Lung (tissue), 12 donors: ENCODE results near the gene CEP128. TPM values are rescaled to one million over a fixed set of nuclear protein-coding genes. Genes with fewer than 3 reads are reported as not detected.

Experiments used
- ATAC-seq: fragments of 200-7000 bp; cut with Tn5 transposase; one replicate; pipeline ENCODE4 v1.9.1; 2020; ENCODE audit warnings: moderate number of reproducible peaks; ENCODE audit not compliant: insufficient read depth, low FRiP score
- DNase-seq, 3 donors: peaks; one replicate each; pipeline ENCODE4 v3.0.0-alpha.2; 2013 to 2017
- H3K27ac ChIP-seq, 2 donors: one replicate each; pipeline ENCODE4 v1.5.1; 2013; ENCODE audit warnings: mild to moderate bottlenecking in 2 of 2, moderate library complexity in 2 of 2, control low read depth in 1 of 2, inconsistent platforms in 1 of 2, low read depth in 1 of 2, low read length in 1 of 2
- H3K27me3 ChIP-seq, 3 donors: one replicate each; pipeline ENCODE4 v1.5.1; 2013; ENCODE audit warnings: low read length in 2 of 3; ENCODE audit not compliant: control insufficient read depth in 3 of 3, insufficient read depth in 3 of 3
- H3K36me3 ChIP-seq, 4 donors: one replicate each; pipeline ENCODE4 v1.5.1; 2013; ENCODE audit warnings: low read length in 4 of 4, mild to moderate bottlenecking in 1 of 4, moderate library complexity in 1 of 4; ENCODE audit not compliant: control insufficient read depth in 4 of 4, insufficient read depth in 4 of 4
- H3K4me1 ChIP-seq, 5 donors: one replicate each; pipeline ENCODE4 v1.5.1; 2013; ENCODE audit warnings: low read length in 5 of 5, mild to moderate bottlenecking in 2 of 5, moderate library complexity in 1 of 5; ENCODE audit not compliant: control insufficient read depth in 5 of 5, insufficient read depth in 5 of 5
- H3K4me3 ChIP-seq: one replicate; pipeline ENCODE4 v1.5.1; 2013; ENCODE audit warnings: mild to moderate bottlenecking, control low read depth, moderate library complexity
- H3K9ac ChIP-seq, 2 donors: one replicate each; pipeline ENCODE4 v1.5.1; 2013; ENCODE audit warnings: low read length in 2 of 2, control low read depth in 1 of 2; ENCODE audit not compliant: insufficient read depth in 1 of 2
- H3K9me3 ChIP-seq, 4 donors: one replicate each; pipeline ENCODE4 v1.5.1; 2013; ENCODE audit warnings: low read length in 3 of 4, mild to moderate bottlenecking in 1 of 4, moderate library complexity in 1 of 4; ENCODE audit not compliant: control insufficient read depth in 4 of 4, insufficient read depth in 3 of 4
- WGBS, 2 donors: extraction: QIAGEN DNeasy Blood & Tissue Kit; methylation state at CpG; one replicate each; pipeline ENCODE4 v1.1.7; 2013; 5-methylcytosine and 5-hydroxymethylcytosine counted together
- polyA plus RNA-seq, 2 donors: library from polyadenylated mRNA; stranded (reverse); fragments of 200-250 nt; gene quantifications; one replicate each; pipeline ENCODE4 v1.2.1, GENCODE V29; 2013
- total RNA-seq, 2 donors: library from RNA; depleted of rRNA in 1 of 2; stranded (reverse); fragments of >200 nt in 1 of 2; gene quantifications; one replicate each; pipeline ENCODE4 v1.2.1, GENCODE V29; 2014 to 2021
- TF ChIP-seq, protein P1 (sequence below): IDR thresholded peaks from 2 replicates; pipeline ENCODE4 v1.5.1; 2012; ENCODE audit warnings: mild to moderate bottlenecking; ENCODE audit errors: control extremely low read depth, extremely low read depth
- donor health status: control.
- donor health status: control.
- donor health status: Bipolar disorder and iron deficiency.
- donor health status: healthy.
- donor health status: DM: yes; HTN: yes; CAD: no.

Gene CEP128
- total and polyA plus RNA-seq, 4 donors = 1.1 to 12.0 (median 6.2) TPM

GRCh38 chr14:80560800-80561657 is 380.5 kb downstream of the CEP128 start:
- TF ChIP-seq, protein P1, sequence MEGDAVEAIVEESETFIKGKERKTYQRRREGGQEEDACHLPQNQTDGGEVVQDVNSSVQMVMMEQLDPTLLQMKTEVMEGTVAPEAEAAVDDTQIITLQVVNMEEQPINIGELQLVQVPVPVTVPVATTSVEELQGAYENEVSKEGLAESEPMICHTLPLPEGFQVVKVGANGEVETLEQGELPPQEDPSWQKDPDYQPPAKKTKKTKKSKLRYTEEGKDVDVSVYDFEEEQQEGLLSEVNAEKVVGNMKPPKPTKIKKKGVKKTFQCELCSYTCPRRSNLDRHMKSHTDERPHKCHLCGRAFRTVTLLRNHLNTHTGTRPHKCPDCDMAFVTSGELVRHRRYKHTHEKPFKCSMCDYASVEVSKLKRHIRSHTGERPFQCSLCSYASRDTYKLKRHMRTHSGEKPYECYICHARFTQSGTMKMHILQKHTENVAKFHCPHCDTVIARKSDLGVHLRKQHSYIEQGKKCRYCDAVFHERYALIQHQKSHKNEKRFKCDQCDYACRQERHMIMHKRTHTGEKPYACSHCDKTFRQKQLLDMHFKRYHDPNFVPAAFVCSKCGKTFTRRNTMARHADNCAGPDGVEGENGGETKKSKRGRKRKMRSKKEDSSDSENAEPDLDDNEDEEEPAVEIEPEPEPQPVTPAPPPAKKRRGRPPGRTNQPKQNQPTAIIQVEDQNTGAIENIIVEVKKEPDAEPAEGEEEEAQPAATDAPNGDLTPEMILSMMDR = no peak
- Histone ChIP-seq H3K9ac (no peak overlapping the region), H3K27me3 (no peaks in the 10 kb centered on the region), H3K36me3 (no peaks in the 10 kb centered on the region), H3K4me3 (no peak overlapping the region), H3K4me1 (no peaks in the 10 kb centered on the region), H3K27ac (no peak overlapping the region), H3K9me3 (no peaks in the 10 kb centered on the region)
- 92 to 96% methylated on average over 5 of the region's 5 CpGs for WGBS, 2 donors
- DNase-seq (no peak), ATAC-seq (no peak)

DNA sequence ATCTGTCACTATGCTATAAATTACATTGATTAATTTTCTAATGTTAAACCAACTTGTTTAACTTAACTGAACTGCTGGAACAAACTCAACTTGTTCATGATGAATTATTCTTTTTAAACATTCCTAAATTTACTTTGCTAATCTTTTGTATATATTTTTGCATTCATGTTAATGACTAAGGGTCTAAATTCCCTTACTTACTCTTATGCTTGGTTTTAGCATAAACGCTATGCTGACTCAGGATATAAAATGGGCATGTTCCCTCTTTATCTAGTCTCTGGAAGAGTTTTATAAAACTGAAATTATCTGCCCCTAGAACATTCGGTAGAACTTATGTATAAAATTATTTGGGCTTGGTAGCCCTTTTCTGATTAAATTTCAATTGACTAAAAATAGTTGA is 387.4 kb downstream of the CEP128 start:
- TF ChIP-seq, protein P1 = no peak
- Histone ChIP-seq H3K4me3 (no peak overlapping the region), H3K9me3 (no peaks in the 10 kb centered on the region), H3K4me1 (no peaks in the 10 kb centered on the region), H3K9ac (no peak overlapping the region), H3K27me3 (no peaks in the 10 kb centered on the region), H3K36me3 (no peaks in the 10 kb centered on the region), H3K27ac (no peak overlapping the region)
- ATAC-seq (no peak), DNase-seq (no peak)
- 94 to 95% methylated on average over 2 of the region's 2 CpGs for WGBS, 2 donors

DNA sequence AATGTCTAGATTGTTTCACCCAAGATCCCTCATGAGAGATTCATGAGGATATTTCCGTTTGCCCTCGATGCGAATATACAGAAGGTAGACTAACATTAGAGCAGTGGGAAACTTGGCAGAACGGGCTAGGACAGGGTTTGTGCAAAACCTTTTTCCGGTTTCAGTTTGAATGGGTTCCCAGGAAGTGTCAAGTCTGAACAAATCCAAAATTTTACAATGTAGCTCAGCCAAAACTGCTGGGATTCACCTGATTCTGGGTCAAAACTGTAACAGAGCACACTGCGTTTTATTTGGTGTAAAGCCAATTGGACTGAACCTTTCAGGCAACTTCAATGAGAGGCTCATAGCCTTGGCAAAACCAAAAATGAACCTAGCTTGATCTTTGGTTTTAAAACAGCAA is 392.4 kb downstream of the CEP128 start:
- Histone ChIP-seq H3K27me3 (no peaks in the 10 kb centered on the region), H3K9me3 (no peaks in the 10 kb centered on the region), H3K27ac (no peak overlapping the region), H3K4me3 (no peak overlapping the region), H3K9ac (no peak overlapping the region), H3K4me1 (no peaks in the 10 kb centered on the region), H3K36me3 (no peaks in the 10 kb centered on the region)
- WGBS, 2 donors = 90 to 92% methylated on average over 6 of the region's 6 CpGs
- DNase-seq (no peak), ATAC-seq (no peak)
- TF ChIP-seq, protein P1 = no peak
